NCI-H2196 treated with DMSO at 0.1 percent for 48 hours (cell line): ENCODE measurements around the gene TEAD1.
A peak's percentile ranks its signal among the peaks of the same experiment; 100 is the strongest.
"Not testable (repeated sequence)": the region's sequence is repeated elsewhere in the genome, so short reads cannot be mapped to it uniquely, and the experiment has no call there.

ENCODE experiments used
- DNase-seq: peaks from one replicate; lab custom pipeline; 2025; ENCODE audit not compliant: unreplicated experiment; lab: John Stamatoyannopoulos, UW

TEAD1 gene

GRCh38 chr11:12733091-12733490 is 58.9 kb downstream of the TEAD1 start:
- DNase-seq = no peak

- no peak for DNase-seq
Measured at GRCh38 chr11:12734625-12735024, 60.4 kb downstream of the TEAD1 start.

DNA sequence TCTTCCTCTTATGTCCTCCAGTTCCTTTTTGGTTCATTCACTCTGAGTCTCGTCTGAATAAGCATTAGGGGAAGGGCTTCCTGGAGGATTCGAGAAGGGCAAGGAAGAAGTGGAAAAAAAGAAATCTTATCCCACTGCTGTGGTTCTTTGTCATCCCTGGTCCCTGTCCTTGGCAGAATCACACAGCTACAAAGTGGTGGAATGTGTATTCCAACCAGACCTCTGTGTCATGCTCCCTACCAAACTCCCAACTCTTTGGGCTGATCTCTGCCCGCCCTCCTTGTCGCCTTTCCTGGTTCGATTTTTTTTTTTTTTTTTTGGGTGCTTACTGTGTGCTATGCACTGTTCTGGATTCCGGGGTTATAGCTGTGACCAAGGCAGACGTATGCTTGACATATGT is 61.0 kb downstream of the TEAD1 start:
- no peak for DNase-seq

DNA sequence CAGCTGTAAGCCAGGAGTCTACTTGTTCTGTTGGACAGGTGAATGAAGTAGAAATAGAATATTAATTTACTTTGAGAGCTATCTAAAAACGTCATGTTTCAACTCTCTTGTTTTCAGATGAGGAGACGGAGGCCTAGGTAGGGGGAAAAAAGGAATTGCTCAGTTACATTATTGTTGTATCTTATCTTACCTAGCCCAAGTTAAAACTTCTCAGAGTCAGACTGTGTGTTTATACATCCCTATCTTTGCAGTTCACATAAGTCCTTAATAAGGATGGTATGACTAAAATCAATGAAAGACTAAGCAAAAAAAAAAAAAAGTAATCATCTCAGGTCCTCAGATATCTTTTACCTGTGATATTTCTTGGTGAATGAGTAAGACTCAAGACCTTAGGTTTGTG is 62.8 kb downstream of the TEAD1 start:
- no peak for DNase-seq

DNA sequence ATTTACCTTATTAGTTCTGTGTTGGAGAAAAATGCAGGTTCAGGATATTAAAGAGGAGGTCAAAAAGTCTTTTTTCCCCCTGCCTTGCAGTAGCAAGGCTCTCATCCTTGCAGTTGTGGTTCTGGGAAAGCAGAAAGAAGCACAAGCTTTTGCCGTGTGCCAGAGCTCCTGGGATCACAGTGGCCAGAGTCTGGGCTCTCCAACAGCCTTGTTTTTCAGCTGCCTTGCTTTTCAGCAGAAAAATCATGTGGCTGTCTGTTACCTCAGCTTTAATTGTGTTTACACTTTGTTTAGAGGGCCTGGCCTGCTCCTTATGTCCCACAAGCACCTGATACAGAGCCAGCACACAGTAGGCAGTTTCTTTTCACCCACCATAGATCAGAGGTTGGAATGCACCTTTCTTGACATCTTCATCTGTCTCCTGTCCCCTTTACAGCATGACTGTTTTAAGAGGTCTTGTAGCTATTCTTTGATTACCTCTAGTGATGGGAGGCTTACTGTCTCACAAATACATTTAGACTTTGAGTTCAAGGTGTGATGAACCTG is 67.5 kb downstream of the TEAD1 start:
- no peak for DNase-seq

- no peak for DNase-seq
Measured at GRCh38 chr11:12743834-12744449, 69.7 kb downstream of the TEAD1 start.

DNA sequence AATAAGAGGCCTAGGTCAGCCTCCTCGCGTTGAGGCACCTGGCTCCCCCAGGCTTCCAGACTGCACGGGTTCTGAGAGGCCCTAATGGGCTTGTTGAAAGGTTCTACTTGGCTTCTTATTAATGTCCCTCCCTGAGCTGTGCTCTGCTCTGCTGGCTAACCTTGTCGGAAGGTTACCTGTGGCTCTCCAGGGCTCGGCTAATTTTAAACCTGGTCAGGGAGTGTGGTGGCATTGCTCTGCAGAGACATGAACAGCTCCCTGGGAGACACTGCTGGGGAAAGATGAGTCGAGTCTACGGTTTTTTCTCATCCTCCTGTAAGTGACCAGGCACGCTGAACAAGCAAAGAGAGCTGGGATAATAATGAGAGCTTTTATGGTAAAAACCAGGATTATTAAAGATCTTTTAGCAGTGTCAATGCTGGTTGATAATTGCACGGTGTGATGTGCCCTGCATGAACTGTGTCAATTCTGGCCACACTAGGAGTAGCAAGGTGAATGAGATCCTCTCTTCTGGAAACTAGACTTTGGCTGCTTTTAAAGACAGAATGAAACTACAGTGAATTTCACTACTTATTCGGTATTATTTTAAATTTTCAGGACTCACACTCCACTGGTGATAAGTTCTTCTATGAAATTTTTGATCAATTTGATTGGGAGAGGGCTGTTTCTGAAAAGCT is 70.7 kb downstream of the TEAD1 start:
- no peak for DNase-seq

DNA sequence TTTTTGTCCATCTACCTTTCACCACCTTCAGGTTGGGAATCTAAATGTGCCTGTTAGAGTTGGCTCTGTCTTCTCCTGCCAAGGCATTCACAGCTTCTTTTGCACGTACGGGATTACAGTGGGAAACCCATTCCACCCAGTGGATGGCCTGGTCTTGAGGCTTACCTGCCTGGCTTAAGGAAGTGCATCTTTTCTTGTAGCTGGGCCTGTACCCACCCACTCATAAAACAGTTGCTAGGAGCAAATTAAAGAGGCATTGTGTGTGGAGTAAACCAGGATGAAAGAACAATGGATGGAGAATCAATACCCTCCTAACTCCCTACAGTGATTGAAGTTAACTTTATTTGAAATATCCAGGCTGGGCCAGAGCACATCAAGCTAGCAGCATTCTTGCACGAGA is 71.6 kb downstream of the TEAD1 start:
- no peak for DNase-seq

GRCh38 chr11:12746593-12747097 is 72.4 kb downstream of the TEAD1 start:
- peak; percentile 83 for DNase-seq

DNA sequence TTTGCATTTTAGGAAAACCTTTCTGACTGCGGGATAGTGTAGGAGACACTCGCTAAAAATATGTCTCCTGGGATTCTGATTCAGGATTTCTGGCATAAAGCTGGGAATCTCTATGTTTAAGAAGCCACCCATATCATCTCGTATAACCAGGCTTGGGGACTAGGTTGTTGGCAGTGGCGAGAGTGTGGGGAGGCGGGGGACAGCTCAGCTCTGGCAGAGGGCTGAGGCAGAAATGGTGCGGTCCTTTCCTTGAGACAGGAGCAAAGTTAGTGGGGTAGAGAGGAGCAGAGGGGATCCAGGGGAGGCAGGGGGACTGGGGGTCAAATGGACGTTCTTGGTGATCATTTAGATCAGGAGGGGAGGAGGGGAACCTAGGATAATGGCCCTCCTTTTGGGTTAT is 74.3 kb downstream of the TEAD1 start:
- DNase-seq = no peak

- DNase-seq = no peak
Measured at GRCh38 chr11:12749442-12749841, 75.2 kb downstream of the TEAD1 start.

- no peak for DNase-seq
Measured at GRCh38 chr11:12750181-12750580, 76.0 kb downstream of the TEAD1 start.

GRCh38 chr11:12752868-12753524 is 78.8 kb downstream of the TEAD1 start:
- no peak for DNase-seq

DNA sequence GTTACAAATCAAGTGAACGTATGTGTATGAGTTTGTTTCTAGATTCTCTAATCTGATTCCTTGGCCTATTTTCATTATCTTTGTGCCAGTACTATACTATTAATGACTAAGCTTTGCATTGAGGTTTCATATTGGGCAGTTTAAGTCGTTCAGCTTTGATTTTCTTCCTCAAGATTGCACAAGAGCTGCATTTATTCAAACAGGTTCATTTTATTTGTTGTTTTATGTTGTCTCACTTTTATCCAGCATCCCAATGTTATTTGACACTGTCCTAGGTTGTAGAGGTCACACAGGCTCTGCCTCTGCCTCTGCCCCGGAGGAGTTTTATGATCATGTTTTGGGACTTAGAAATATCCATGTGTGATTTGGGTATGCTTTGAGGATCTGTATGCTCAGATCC is 79.8 kb downstream of the TEAD1 start:
- DNase-seq = no peak

GRCh38 chr11:12754582-12755234 is 80.5 kb downstream of the TEAD1 start:
- DNase-seq = no peak

GRCh38 chr11:12755510-12756453 is 81.6 kb downstream of the TEAD1 start:
- no peak for DNase-seq

DNA sequence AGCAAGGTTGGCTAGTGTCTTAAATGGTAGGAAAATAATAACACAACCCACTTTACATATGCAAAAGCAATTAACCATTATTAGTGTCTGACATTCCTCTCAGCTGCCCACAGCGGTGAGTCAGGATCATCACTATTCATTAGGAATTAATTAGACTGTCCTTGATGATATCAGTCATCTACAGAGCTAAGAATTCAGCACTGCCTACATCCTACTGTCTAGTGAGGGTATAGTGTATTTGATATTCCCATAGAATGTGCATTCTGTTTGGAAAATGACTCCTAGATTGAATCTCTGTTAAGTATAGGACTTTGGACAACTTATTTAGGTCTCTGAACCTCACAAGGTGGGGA is 82.2 kb downstream of the TEAD1 start:
- DNase-seq = no peak

GRCh38 chr11:12756867-12757266 is 82.6 kb downstream of the TEAD1 start:
- no peak for DNase-seq

DNA sequence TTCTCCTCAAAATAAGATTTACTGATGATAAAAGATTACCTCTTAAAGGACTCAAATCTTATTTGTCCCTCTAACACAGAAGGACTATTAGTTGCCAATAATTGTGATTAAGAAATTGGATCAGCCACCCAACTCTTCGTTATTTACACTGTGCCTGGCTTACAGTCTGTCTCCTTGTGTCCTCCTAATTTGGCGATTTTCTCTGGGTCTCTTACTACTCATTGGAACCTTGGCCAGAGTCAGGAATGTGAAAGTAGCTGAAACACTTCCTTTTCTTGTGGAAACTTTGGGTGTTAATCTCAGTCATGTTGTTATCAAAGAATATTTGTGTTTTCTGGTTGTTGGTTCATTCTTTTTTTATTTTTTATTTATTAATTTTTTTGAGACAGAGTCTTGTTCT is 83.2 kb downstream of the TEAD1 start:
- no peak for DNase-seq

- DNase-seq = not testable (repeated sequence)
Measured at GRCh38 chr11:12758117-12758516, 83.9 kb downstream of the TEAD1 start.
